GM21360 (cell line): ENCODE data around the gene LCORL.
"Not testable (repeated sequence)": the region's sequence is repeated elsewhere in the genome, so short reads cannot be mapped to it uniquely, and the experiment has no call there.

Experiments used
- ATAC-seq: cut with Tn5 transposase; IDR thresholded peaks from one replicate; pipeline ENCODE4 v1.9.1; 2021; ENCODE audit warnings: mild to moderate bottlenecking, moderate library complexity; ENCODE audit not compliant: unreplicated experiment

Gene LCORL

DNA sequence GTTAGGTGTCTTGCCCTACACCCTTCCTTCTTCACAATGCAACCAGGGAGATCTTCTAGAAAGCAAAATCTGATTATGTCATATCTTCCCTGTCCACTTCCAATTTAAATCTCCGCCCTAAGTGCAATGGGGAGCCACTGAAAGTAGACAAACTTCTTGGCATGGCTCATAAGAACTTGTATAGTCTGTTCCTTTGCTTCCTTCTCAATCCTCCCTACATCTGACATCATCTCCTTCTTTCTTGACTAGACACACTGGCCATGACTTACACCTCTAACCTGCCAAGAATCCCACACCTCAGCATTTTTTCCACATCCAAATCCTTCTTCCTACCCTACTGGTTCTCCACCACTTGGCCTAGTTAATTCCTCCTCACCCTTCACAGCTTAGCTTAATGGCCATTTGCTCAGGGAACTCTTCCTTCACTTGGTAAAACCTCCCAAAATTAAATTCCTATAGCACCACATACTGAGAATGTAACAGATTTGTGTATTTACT lies 155.6 kb downstream of the LCORL start:
- no peak for ATAC-seq

- ATAC-seq: not testable (repeated sequence)
Measured at GRCh38 chr4:17861906-17862305, 159.6 kb downstream of the LCORL start.

- ATAC-seq: no peak
Measured at GRCh38 chr4:17859793-17860406, 161.7 kb downstream of the LCORL start.

GRCh38 chr4:17854036-17854435 lies 167.5 kb downstream of the LCORL start:
- ATAC-seq: no peak

- ATAC-seq: no peak
Measured at GRCh38 chr4:17851959-17852358, 169.6 kb downstream of the LCORL start.

DNA sequence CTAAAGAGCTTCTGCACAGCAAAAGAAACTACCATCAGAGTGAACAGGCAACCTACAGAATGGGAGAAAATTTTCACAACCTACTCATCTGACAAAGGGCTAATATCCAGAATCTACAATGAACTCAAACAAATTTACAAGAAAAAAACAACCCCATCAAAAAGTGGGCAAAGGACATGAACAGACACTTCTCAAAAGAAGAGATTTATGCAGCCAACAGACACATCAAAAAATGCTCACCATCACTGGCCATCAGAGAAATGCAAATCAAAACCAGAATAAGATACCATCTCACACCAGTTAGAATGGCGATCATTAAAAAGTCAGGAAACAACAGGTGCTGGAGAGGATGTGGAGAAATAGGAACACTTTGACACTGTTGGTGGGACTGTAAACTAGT lies 171.3 kb downstream of the LCORL start:
- not testable (repeated sequence) for ATAC-seq

GRCh38 chr4:17846266-17846665 lies 175.3 kb downstream of the LCORL start:
- no peak for ATAC-seq

DNA sequence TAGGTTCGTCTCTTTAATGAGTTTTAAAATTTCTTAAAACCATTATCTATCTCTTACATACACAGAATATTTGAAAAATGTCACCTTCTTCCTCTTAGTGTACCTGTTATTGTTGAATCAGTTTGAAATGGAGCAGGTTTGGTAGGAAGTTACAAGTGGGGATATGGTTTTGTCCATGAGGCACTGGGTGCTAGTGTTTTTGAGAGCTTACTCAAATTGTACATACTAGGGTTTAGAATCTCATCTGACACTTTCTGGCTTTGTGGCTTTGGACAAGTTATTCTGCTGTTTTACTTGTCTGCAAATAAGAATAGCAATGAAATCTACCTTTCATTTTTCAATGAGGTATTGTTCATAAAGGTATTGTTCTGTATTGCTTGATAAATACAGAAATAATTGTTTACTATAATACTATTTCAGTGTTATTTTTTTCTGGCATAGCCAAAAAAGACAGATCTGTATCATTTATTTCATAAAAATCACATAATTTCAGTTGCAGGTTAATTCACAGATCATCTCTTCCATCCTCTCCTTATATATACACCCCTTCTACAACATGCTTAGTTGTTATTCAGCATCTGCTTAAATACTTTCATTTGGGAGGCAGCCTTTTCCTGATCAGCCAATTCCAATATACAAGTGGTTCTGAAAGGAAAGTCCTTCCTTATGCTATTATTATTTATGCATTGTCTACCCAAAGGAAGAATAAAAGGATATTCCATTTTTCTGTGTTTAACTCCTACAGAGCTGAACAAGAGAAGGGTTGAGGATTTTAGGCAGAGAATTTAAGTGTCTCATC lies 197.5 kb downstream of the LCORL start:
- no peak for ATAC-seq

DNA sequence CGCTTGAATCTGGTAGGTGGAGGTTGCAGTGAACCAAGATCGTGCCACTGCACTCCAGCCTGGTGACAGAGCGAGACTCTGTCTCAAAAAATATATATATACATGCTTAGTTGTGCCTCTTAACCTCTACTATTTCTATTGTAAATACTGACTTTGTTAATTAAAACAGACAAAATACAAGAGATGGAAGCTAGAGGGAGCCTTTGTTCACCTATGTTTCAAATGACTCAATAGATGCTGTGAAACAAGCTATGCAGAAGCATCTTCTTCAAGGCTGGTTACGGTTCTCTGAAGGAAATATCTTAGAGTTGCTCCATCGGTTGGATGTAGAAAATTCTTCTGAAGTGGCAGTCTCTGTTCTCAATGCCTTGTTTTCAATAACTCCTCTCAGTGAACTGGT lies 204.5 kb downstream of the LCORL start:
- peak; percentile 74 for ATAC-seq

GRCh38 chr4:17816142-17816541 lies 205.4 kb downstream of the LCORL start:
- no peak for ATAC-seq

- ATAC-seq: no peak
Measured at GRCh38 chr4:17814140-17814539, 207.4 kb downstream of the LCORL start.

DNA sequence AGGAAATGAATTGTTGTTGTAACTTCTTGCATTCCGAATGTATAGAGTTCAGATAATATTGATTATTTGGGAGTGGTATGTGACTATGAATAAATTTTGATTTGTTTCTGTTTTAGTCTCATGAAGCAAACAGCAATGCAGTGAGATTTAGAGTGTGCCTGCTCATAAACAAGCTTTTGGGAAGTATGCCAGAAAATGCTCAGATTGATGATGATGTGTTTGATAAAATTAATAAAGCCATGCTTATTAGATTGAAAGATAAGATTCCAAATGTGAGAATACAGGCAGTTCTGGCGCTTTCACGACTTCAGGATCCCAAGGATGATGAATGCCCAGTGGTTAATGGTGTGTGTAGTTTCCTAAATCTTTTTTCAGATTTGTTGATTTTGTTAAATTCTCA lies 208.8 kb downstream of the LCORL start:
- ATAC-seq: no peak

DNA sequence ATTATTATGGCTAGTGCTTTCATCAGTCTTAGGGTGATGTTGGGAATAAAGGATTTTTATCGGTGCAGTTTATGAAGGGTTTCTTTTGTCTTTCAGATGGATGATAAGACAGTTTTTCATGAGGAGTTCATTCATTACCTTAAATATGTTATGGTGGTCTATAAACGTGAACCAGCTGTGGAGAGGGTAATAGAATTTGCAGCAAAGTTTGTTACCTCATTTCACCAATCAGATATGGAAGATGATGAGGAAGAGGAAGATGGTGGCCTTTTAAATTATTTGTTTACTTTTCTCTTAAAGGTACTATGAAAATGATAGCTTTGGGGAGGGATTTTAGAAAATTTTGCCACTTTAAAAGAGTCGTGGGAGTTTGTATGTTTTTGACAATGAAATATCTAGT lies 209.4 kb downstream of the LCORL start:
- ATAC-seq: no peak

DNA sequence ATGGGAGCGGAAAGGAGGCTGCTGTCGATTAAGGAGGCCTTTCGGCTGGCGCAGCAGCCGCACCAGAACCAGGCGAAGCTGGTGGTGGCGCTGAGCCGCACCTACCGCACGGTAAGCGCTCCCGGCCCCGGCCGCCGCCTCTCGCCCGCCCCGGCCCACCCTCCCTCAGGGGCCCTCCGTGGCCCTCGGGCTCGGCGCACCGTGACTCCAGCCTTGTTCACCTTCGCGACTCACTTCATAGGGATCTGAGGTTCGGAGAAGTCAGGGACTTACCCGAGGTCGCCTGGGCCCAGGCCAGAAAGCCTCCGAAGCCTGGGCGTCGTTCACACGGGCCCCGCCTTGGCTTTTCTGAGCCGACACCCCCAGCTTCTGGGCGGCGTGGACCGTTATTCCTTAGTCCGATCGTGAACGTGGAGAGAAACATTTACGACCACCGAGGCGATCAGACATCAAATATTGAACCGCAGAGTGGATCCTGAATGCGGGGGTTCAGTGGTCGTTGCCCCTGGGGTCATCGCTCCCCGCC lies 210.4 kb downstream of the LCORL start:
- peak; percentile 25 for ATAC-seq

DNA sequence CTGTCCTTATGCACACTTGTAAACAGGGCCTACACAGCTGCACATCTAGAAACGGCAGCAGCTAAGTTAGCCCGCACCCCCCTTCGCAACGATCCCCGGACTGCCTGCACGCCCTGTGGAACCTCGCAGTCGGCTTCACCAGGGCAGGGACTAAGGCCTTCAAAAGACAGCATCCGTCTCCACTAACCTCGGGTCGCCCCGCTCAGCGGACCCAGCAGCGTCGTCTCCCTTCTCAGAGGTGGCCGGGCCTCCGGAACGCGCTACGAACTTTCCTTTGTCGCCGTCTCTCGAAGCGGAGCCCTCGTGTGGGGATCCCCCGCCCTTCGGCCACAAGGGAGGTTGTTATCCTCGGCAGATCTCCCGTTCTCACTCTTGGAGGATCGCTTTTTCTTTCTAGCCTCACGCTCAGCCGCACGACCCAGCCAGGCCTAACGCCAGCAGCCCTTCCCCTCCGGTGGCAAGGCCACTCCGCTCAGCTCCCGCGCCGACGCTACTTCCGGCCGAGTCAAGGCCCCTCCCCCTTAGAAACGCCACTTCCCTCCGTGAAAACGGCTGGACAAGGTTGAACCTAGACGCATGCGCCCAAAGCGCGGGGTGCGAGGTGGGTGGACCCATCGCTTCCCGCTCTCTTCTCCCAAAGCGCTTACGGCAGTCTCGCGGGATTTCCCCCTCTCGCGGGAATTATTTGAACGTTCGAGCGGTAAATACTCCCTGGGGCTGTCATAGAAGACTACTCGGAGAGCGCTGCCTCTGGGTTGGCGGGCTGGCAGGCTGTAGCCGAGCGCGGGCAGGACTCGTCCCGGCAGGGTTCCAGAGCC lies 211.1 kb downstream of the LCORL start, which contains the start of the genes DCAF16 and NCAPG:
Gene DCAF16 (minus strand): TSS at position 498 of the 818 bp plus-strand sequence. CDS start 6,616 bp downstream, outside the sequence.
Gene NCAPG (plus strand): TSS at position 720 of the 818 bp plus-strand sequence. CDS start 99 bp downstream, outside the sequence.
- peak; percentile 89 for ATAC-seq

GRCh38 chr4:17809667-17810066 lies 211.9 kb downstream of the LCORL start:
- ATAC-seq: no peak

GRCh38 chr4:17807446-17807845 lies 214.1 kb downstream of the LCORL start:
- no peak for ATAC-seq

DNA sequence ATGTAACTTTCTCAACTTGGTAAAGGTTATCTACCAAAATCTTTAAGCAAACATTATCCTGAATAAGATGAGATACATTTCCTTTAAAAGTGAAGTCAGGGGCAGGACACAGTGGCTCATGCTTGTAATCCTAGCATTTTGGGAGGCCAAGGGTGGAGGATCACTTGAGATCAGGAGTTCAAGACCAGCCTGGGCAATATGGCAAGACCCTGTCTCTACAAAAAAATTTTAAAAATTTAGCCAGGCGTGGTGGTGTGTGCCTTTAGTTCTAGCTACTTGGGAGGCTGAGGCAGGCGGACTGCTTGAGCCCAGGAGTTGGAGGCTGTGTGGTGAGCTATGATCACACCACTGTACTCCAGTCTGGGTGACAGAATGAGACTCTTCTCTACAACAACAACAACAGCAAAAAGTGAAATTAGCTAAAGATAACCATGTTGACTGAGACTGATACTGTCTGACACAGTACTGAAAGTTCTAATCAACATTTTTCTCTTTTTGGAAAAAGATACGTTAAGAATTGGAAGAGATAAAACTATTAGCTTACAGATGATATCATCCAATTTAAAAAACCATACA lies 215.9 kb downstream of the LCORL start:
- ATAC-seq: no peak

DNA sequence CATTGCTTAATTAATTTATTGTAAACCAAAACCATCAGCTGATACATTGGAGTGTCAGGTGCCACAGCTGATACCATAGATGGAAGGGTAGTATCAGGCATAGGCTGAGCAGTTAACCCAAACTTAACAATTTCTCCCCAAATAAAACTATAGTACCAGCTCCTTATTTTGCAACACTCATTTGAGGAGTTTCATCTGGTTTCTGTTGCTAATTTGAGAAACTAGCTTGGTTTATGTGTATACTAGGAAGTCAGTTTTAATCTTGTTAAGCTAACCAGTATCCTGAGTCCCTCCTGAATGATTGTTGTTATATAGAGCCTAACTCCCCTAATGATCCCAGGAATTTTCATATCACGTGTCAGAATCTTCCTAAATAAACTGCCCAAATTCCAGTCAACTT lies 223.7 kb downstream of the LCORL start:
- no peak for ATAC-seq

DNA sequence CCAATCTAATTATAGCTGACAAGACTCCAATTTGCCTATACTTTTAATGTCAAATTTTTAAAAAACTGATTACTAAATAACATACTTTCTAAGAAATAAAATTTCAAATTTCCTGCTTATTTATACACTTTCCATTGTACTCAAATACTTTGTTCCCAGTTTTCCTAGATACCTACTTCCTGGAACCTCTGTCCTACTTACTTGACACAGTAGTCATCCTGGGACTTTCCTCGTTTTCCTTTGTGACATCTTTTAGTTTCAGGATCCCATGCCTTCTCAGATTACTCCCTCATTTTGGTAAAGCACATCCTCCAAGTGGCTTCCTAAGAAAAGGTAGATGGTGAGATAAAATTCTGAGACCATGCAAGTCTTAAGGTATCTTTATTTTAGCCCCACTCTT lies 226.8 kb downstream of the LCORL start:
- ATAC-seq: no peak
